Dermis microvascular lymphatic vessel endothelial cell (primary cell): ENCODE data around the gene EIF2S3. TPM values are rescaled to one million over a fixed set of nuclear protein-coding genes. Genes with fewer than 3 reads are reported as not detected.
"Not testable (repeated sequence)": the region's sequence is repeated elsewhere in the genome, so short reads cannot be mapped to it uniquely, and the experiment has no call there.

Experiments
- DNase-seq, 2 donors: peaks; one replicate each; pipeline versions ENCODE4 v3.0.0 to v3.0.0-alpha.2; 2010; ENCODE audit warnings: low read depth in 2 of 2
- total RNA-seq: library from RNA; depleted of rRNA; stranded (reverse); fragments of >200 nt; gene quantifications from 2 replicates; pipeline ENCODE4 v1.2.1, GENCODE V29; 2014

The EIF2S3 gene
- total RNA-seq, 1 donor from 2014 or later = 302 TPM

DNA sequence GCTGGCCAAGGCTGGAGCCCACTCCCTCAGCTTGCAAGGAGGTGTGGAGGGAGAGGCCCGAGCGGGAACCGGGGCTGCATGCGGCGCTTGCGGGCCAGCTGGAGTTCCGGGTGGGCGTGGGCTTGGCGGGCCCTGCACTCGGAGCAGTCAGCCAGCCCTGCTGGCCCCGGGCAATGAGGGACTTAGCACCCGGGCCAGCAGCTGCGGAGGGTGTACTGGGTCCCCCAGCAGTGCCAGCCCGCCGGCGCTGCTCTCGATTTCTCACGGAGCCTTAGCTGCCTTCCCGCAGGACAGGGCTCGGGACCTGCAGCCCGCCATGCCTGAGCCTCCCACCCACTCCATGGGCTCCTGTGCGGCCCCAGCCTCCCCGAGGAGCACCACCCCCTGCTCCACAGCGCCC, 5.1 kb upstream of the EIF2S3 start:
- DNase-seq = not testable (repeated sequence)

DNA sequence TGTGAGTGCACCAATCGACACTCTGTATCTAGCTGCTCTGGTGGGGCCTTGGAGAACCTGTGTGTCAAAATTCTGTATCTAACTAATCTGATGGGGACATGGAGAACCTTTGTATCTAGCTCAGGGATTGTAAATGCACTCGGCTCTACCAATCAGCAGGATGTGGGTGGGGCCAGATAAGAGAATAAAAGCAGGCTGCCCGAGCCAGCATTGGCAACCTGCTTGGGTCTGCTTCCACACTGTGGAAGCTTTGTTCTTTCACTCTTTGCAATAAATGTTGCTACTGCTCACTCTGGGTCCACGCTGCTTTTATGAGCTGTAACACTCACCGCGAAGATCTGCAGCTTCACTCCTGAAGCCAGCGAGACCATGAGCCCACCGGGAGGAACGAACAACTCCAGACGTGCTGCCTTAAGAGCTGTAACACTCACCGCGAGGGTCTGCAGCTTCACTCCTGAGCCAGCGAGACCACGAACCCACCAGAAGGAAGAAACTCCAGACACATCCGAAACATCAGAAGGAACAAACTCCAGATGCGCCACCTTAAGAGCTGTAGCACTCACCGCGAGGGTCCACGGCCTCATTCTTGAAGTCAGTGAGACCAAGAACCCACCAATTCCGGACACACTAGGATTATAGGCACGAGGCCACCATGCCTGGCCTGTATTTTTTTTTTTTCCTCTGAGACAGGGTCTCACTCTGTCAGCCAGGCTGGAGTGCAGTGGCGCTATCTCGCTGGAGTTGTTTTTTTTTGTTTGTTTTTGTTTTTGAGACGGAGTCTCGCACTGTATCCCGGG, 4.0 kb upstream of the EIF2S3 start:
- DNase-seq = not testable (repeated sequence)

DNA sequence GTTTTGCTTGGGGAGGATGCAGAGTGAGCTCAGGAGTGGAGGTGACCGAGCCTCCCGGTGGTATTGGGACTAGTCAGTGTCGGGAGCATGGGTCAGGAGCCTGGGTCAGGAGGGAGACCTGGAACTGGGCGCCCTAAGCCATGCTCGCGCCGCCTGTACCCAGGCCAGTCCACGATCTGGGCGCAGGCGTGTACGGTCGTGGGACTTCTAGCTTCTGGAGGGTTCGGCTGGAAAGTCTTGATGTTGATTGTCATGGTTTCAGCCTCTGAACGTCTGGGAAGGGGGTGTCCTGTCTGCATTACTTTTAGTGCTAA, 244 bp downstream of the EIF2S3 start:
- no peak for DNase-seq

DNA sequence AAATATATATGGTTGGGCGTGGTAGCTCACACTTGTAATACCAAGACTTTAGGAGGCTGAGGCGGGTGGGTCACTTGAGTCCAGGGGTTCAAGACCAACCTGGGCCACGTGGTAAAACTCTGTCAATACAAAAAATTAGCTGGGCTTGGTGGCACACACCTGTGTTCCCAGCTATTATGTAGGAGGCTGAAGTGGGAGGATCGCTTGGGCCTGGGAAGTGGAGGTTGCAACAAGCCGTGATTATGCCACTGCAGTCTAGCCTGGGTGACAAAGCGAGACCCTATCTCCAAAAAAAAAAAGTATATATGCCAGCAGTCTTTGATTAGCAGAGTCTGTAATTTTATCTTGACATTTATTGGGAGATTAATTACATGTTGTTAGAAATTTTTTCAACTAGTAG, 8.7 kb downstream of the EIF2S3 start:
- DNase-seq = no peak

DNA sequence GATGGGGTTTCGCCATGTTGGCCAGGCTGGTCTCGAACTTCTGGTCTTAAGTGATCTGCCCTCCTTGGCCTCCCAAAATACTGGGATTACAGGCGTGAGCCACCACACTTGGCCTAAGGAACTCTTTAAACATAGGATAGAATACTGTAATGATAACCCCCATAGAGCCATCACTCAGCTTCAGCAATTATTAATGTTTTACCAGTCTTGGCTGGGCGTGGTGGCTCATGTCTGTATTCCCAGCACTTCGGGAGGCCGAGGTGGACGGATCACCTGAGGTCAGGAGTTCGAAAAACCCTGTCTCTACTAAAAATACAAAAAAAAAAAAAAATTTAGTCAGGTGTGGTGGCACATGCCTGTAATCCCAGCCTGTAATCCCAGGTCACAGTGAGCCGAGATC, 15.1 kb downstream of the EIF2S3 start:
- DNase-seq = no peak

DNA sequence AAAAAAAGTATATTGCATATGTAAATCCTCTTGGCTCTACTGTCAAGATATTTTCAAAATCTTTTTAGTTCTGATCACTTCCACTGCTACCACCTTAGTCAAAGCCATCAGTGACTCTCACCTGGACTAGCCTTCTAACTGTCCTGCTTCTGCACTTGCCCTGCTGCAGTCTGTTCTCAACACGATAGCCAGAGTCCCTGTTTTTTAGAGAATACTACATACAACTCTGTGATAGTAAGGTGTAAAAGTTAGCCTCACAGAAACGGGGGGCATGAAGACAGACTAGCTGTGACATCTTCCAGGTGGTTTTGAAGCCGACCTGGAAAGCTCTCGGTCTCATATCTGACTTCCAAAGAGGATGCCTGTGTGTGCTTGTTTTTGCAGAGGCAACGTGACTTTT, 24.7 kb downstream of the EIF2S3 start:
- no peak for DNase-seq

DNA sequence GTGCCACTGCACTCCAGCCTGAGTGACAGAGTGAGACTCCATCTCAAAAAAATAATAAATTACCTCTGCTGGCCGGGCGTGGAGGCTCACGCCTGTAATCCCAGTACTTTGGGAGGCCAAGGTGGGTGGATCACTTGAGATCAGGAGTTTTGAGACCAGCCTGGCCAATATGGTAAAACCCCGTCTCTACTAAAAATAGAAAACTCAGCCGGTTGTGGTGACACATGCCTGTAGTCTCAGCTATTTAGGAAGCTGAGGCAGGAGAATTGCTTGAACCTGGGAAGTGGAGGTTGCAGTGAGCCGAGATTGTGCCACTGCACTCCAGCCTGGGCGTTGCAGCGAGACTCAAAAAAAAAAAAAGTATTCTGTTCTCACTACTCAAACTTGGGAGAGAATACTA, 25.5 kb downstream of the EIF2S3 start:
- not testable (repeated sequence) for DNase-seq

DNA sequence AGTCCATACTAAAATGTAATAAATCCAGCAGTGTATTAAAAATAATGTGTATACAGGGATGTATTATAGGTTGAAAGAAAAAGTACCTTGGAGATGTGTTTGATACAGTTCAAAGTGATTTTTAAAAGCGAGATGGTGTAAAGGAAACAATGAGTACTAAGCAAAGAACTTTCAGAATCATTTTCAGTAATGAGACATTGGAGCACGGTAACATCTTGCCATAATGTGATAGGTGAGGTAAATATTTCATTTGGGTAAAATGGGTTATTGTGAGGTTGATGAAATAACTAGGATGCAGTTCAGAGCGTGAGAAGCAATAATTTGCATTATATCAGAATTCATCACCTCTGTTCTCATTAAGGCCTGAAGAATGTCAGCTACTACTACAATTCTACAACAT, 25.9 kb downstream of the EIF2S3 start:
- no peak for DNase-seq

DNA sequence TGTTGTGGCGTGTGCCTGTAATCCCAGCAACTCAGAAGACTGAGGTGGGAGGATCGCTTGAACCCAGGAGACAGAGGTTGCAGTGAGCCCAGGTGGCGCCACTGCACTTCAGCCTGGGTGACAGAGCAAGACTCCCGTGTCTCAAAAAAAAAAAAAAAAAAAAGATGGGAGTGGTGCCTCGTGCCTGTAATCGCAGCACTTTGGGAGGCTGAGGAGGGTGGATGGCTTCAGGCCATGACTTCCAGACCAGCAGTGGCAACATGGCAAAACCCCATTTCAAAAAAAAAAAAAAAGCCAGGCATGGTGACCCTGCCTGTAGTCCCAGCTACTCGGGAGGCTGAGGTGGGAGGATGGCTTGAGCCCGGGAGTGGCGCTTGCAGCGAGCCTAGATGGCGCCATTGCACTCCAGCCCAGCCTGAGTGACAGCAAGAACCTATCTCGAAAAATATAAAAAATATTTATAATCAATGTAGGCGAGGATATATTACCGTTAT, 27.0 kb downstream of the EIF2S3 start:
- DNase-seq = peak; percentile 46 to 64

DNA sequence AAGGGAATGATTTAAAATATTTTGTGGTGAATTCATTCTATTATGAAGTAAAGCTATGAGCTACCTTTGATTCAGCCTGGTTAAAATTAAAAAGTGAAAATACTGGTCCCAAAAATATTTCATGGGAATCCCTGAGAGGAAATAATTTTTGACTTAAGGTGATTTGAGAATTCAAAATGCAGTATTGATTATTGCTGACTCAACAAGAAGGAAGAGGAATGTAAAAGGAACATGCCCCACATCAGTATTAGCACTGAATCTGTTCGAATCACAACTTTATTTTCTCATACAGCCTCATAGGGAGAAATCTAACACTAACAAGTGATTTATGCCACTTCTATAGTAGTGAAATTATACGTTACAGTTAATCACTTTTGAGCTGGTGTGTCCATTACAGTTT, 27.7 kb downstream of the EIF2S3 start:
- no peak for DNase-seq

DNA sequence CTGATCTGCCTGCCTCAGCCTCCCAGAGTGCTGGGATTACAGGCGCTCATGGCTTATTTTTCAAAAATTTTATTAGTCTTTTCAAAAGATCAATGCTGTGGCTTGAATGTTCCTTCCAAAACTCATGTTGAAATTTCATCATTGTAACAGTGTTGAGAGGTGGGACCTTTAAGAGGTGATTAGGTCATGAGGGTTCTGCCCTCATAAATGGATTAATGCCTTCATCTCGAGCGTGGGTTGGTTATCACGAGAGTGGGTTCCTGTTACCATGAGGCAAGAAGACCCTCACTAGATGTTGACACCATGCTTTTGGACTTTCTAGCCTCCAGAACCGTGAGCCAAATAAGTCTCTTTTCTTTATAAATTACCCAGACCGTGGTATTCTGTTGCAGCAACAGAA, 30.3 kb downstream of the EIF2S3 start:
- DNase-seq = no peak

DNA sequence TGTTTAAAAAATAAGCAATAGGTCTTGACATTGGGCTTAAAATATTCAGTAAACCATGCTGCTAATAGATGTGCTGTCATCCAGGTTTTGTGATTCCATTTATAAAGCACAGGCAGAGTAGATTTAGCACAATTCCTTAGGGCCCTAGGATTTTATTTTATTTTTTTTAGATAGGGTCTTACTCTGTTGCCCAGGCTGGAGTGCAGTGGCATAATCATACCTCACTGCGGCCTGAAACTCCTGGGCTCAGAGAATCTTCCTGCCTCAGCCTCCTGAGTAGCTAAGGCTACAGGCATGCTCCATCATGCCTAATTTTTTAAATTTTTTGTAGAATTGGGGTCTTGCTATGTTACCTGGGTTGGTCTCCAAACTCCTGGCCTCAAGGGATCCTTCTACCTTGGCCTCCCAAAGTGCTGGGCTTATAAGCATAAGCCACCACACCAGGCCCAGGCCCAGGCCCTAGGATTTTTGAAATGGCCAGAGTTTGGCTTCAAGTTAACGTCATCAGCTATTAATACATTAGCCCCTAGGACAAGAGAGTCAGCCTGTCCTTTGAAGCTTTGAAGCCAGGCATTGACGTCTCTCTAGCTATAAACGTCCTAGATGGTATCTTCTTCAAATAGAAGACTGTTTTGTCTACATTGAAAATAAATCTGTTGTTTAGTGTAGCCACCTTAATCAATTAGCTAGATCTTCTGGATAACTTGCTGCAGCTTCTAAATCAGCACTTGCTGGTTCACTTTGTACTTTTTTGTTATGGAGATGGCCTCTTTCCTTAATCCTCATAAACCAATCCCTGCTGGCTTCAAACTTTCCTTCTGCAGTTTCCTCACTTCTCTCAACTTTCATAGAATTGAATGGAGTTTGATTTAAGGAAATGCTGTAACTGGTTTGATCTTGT, 35.8 kb downstream of the EIF2S3 start:
- DNase-seq = no peak

DNA sequence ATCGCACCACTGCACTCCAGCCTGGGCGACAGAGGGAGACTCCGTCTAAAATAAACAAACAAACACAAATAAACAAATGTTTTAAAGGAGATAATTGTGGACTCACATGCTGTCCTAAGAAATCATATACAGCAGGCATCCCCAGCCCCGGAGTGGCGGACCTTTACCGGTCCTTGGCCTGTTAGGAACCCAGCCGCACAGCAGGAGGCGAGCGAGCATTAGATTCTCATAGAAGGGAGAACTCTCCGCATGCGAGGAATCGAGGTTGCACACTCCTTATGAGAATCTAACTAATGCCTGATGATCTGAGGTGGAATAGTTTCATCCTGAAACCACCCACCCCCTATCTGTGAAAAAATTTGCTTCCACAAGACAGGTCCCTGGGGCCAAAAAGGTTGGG, 39.0 kb downstream of the EIF2S3 start:
- DNase-seq = no peak

DNA sequence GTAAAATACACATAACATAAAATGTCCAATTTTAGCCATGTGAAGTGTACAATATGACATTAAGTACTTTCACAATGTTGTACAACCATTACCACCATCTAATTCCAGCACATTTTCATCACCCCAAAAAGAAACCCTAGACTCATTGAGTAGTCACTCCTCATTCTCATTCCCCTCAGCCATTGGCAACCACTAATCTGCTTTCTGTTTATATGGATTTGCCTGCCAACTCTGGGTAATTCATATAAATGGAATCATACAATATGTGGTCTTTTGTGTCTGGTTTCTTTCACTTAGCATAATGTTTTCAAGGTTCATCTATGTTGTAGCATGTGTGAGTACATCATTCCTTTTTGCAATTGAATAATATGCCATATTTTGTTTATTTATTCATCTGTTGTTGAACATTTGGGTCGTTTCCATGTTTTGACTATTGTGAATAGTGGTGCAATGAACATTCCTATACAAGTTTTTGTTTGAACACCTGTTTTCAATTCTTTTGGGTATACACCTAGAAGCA, 43.0 kb downstream of the EIF2S3 start:
- no peak for DNase-seq

DNA sequence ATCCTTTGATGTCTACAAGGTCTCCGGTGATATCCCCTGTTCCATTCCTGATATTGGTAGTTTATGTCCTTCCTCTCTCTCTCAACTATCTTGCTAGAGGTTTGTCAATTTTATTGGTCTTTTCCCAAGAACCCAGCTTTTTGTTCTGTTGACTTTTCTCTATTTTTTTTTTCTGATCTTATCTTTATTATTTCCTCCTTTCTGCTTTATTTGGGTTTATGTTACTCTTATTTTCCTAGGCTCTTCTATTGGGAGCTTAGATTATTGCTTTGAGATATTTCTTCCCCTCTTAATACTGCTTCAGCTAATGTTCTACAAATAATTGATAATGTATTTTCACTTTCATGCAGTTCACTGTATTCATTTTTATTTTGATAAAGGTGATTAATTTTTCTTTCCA, 44.2 kb downstream of the EIF2S3 start:
- DNase-seq = no peak

DNA sequence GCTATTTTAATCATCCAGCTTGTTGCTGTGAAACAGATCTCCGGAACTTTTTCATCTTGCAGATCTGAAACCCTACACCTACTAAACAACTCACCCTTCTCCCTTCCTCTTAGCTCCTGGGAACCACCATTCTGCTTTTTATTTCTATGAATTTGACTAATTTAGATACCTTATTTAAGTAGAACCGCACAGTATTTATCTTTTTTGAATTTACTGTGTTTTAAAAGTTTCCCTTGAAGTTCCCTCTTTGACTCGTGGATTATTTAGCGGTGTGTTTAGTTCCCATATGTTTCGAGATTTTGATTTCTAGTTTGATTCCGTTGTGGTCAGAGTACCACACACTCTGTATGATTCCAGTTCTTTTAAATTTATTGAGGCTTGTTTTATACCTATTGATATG, 44.6 kb downstream of the EIF2S3 start:
- DNase-seq = no peak

DNA sequence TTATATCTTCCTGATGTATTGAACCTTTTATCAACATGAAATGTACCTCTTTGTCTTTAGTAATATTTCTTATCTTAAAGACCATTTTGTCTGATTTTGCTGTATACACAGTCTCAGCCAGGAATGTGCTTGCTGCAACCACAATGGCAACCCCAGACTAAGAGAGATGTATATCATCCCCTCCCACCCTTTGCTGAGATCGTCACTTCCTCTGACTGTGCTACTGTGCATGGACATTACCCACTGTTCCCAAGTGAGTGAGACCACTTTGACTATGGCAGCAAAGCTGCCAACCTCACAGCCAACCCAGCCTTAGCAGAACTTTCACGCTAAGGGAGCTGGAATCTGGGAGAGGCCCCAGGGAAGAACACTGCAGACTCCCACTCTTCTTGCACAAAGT, 46.0 kb downstream of the EIF2S3 start:
- DNase-seq = no peak

DNA sequence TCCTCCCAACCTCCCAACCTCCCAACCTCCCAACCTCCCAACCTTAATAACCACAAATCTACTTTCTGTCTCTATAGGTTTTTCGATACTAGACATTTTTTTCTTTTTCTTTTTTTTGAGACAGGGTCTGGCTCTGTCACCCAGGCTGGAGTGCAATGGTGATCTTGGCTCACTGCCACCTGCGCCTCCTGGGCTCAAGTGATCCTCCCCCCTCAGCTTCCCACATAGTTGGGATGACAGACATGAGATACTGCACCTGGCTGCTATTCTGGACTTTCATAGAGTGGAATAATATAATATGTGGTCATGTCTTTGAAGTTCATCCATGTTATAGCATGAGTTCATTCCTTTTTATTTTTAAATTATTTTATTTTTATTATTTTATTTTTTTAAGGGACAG, 55.3 kb downstream of the EIF2S3 start:
- DNase-seq = no peak

DNA sequence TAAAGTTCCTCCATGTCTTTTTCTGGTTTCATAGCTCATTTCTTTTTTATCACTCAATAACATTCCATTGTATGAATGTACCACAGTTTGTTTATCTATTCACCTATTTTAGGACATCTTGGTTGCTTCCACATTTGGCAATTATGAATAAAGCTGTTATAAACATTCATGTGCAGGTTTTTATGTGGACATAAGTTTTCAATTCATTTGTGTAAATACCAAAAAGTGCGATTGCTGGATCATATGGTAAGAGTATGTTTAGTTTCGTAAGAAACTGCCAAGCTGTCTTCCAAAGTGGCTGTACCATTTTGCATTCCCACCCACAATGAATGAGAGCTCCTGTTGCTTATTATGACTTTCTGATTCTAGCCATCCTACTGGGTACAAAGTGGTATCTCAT, 58.4 kb downstream of the EIF2S3 start:
- no peak for DNase-seq

DNA sequence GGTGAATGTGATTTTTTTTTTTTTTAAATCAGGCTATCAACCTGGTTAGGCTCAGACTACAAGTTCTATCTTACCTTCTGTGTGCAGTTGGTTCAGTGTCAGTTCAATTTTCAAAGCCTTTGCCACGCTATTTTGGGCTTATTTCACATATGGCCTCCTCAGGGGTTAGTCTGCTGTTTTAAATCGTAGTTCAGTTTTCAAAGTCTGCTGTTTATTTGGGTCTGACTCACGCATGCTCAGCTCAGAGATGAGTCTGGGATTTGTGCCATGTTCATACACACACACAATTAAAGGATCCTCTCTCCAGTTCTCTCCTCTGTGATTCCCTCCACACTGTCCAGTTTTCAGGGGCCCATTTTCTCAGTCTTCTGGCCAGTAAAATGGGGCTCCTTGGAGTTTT, 62.5 kb downstream of the EIF2S3 start:
- peak; percentile 38 to 49 for DNase-seq

DNA sequence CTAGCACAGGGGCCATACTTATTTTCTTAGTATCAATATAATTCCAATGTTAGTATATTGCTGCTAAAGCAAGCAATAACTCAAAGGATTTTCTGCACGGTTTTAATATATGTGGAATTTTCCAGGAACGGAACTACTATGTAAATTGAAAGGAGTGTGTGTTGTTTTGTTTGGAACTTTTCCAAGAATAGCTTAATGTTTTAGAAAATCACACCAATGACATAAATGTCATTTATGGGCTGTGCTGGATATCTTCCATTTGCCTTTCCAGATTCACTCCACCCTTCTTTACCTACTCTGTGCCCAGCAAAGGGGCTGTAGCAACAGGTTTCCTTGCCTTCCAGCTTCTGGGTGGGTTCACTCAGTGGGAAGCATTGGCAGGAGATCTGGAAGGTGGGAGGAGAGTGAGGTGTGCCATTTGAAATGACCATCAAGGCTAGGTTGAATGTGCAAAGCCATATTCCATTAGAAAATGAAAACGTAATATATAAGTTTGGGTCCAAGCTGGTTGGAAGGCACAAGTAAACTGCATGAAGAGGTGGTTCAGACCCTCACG, 69.6 kb downstream of the EIF2S3 start:
- peak; percentile 54 to 56 for DNase-seq

DNA sequence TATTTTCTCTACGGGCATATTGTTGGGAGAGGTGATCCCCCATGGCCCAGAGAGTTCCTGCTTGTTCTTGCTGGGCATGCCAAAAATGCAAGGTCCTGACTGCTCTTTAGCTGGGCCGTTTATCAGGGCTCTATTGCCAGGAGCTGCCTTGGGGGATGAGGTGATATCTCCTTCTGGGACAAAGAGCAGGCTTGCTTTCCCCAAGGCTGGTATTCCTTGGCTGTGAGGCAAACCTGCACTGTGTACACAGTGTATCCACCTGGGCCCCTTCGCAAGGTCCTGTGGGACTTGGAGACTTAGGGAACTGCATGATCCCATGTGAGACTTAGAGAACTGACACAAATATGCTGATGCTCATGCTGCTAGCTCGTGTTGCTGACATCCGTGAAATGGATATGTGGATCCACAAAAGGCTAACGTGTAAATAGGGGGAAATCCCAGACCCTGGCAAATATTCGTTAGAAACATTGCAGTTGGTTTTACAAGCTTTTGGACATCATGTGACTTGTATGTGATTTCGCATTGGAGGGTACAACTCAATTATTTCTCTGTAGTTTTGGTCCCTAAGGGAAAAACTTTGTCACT, 70.4 kb downstream of the EIF2S3 start:
- no peak for DNase-seq
